SK-N-MC (cell line): Measurements from ENCODE around the gene TADA2B.

Experiments
- EZH2 ChIP-seq: fragments of 200-600 bp; sonication (generic); IDR thresholded peaks from one replicate; pipeline ENCODE4 v1.6.1; 2017; ENCODE audit warnings: antibody characterized with exemption
- FOXP2 ChIP-seq: optimal IDR thresholded peaks from 2 replicates; pipeline ENCODE3; 2011; ENCODE audit warnings: mild to moderate bottlenecking, moderate library complexity; ENCODE audit not compliant: insufficient read depth; ENCODE audit errors: extremely low read length, control extremely low read depth
- POLR2AphosphoS5 ChIP-seq: IDR thresholded peaks from 2 replicates; pipeline ENCODE4 v1.6.1; 2012; ENCODE audit warnings: mild to moderate bottlenecking, low read depth, low read length, borderline replicate concordance

DNA sequence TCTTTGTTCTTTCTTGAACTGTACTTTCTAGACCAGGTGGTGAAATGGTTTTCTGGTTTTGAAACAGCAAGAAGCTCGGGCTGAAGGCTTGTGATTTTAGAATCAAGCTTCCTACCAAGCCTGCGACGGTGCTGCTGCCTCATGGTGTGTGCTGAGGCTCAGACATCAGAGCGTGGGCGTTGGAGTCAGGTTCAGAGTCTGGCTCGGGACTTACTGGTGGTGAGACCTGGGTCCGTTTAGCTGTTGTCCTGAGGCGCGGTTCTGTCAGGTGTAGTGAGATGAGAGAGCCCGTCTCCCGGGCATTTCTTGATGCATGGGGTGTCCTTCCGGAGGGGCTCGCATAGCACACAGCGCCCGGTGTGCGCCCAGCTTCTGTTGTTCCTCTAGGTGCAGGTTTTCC lies 19.7 kb upstream of the TADA2B start:
- TF ChIP-seq EZH2 (no peak), POLR2AphosphoS5 (no peak), FOXP2 (no peak)
